AG09319 (cell line): ENCODE data around the gene DENND2A.

Experiments used
- DNase-seq: peaks from one replicate; pipeline ENCODE4 v3.0.0-alpha.2; 2010; ENCODE audit warnings: low read depth; ENCODE audit errors: extremely low read depth
- CTCF ChIP-seq: IDR thresholded peaks from 2 replicates; pipeline ENCODE4 v1.5.1; 2011; ENCODE audit warnings: low read depth, mild to moderate bottlenecking, inconsistent platforms, low read length, moderate library complexity

Gene DENND2A

GRCh38 chr7:140640727-140641523 is at the start of gene DENND2A:
DENND2A (minus strand) TSS chr7:140640813; CDS start chr7:140602397, 38,416 bp downstream.
- no peak for DNase-seq
- no peak for TF ChIP-seq CTCF

- TF ChIP-seq CTCF, result no peak
- no peak for DNase-seq
Observed at GRCh38 chr7:140689199-140690152, 48.9 kb upstream of the DENND2A start.

- DNase-seq, result no peak
- no peak for TF ChIP-seq CTCF
Observed at GRCh38 chr7:140688341-140688740, 47.7 kb upstream of the DENND2A start.

- no peak for DNase-seq
- TF ChIP-seq CTCF, result no peak
Observed at GRCh38 chr7:140686921-140687320, 46.3 kb upstream of the DENND2A start.

GRCh38 chr7:140685407-140686087 is 44.9 kb upstream of the DENND2A start:
- no peak for TF ChIP-seq CTCF
- no peak for DNase-seq

- no peak for TF ChIP-seq CTCF
- no peak for DNase-seq
Observed at GRCh38 chr7:140684066-140684950, 43.7 kb upstream of the DENND2A start.
